Measurements from ENCODE around the gene SLC6A1. TPM values are rescaled to one million over a fixed set of nuclear protein-coding genes. Genes with fewer than 3 reads are reported as not detected.

The SLC6A1 gene
- total and polyA plus RNA-seq, 2 of the 4 experiments (the other 2 are of a cell fraction): 0.02 TPM; not detected in 1

DNA sequence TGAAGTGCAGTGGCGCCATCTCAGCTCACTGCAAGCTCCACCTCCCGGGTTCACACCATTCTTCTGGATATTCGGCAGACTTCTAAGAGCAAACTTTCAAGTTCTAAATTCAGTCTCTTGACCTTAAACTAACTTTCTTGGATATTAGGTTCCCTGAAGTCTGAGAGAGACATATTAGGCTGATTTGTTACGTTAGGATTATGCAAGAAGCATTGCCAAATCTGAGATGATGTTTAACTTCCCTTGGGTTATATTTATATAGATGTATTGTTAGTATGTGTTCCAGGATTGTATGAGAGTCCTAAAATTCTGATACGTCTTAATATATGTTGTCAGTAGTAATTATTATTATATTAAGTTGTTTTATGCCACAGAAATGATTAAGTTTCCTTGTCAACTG, 80.1 kb downstream of the SLC6A1 start:
- Histone ChIP-seq H3K4me2 (ENCODE audit: low read depth, low read length) (no peak overlapping the region; the same call in 1 of the 2 replicates), H4K91ac (ENCODE audit: insufficient read depth, low read depth, low read length) (no peak overlapping the region), H3K23ac (ENCODE audit: low read depth, low read length) (no peak overlapping the region), H2BK5ac (ENCODE audit: low read depth, low read length, poor library complexity, severe bottlenecking) (no peak overlapping the region), H3K27ac (ENCODE audit: insufficient read depth, low read length) (no peak overlapping the region), H3K9me1 (ENCODE audit: insufficient read depth, low read length) (no peaks in the 10 kb centered on the region), H2AK9ac (replicated peaks; ENCODE audit: low read depth, low read length, poor library complexity) (no peak overlapping the region), H2BK20ac (ENCODE audit: low read depth, low read length) (no peak overlapping the region), H3K9me3 (ENCODE audit: control insufficient read depth, insufficient read depth, low read length) (peaks cover 5% of the 10 kb centered on the region), H2AK5ac (ENCODE audit: low read depth, low read length) (no peak overlapping the region), H3K56ac (ENCODE audit: extremely low read depth, insufficient read depth, low read length) (no peak overlapping the region), H3K36me3 (ENCODE audit: control insufficient read depth, insufficient read depth, low read length) (no peaks in the 10 kb centered on the region), H4K5ac (ENCODE audit: low read depth, low read length) (no peak overlapping the region), H4K20me1 (ENCODE audit: insufficient read depth, low read length) (no peaks in the 10 kb centered on the region), H4K8ac (ENCODE audit: low read depth in 2 of 2, low read length in 2 of 2) (no peak overlapping the region), H3K4me1 (ENCODE audit: control insufficient read depth, insufficient read depth, low read length) (no peaks in the 10 kb centered on the region), H2AFZ (replicated peaks; ENCODE audit: low read length, poor library complexity) (no peak overlapping the region), H3K79me1 (ENCODE audit: low read depth in 1 of 2, low read length in 2 of 2) (no peaks in the 10 kb centered on the region), H3K14ac (replicated peaks; ENCODE audit: low read depth, low read length) (no peak overlapping the region), H2BK15ac (ENCODE audit: low read depth, low read length) (no peak overlapping the region), H3K27me3 (ENCODE audit: control insufficient read depth, insufficient read depth, low read length) (peaks cover 4% of the 10 kb centered on the region), H3K9ac (ENCODE audit: low read depth, low read length) (no peak overlapping the region), H2BK120ac (ENCODE audit: low read depth, low read length) (no peak overlapping the region), H3K18ac (ENCODE audit: low read depth, low read length) (no peak overlapping the region), H3K4me3 (ENCODE audit: insufficient read depth, low read depth, low read length) (no peak overlapping the region), H3K4ac (ENCODE audit: low read depth, low read length) (no peak overlapping the region)
- TF ChIP-seq CEBPB (IDR thresholded peaks at IDR 0.05; ENCODE audit: low read depth, low read length) (peak; percentile 34), BHLHE40 (IDR thresholded peaks at IDR 0.05; ENCODE audit: low read depth, low read length) (no peak)
- dilution Hi-C loops (cut with HindIII; ENCODE audit: low sequenced_read_pairs, unreplicated experiment): no loop called here
- 70% methylated on average over 2 of the region's 5 CpGs; no CpG with 5 or more reads in 1 of the 2 experiments for WGBS, 2 experiments (ENCODE audit: extremely low coverage in 2 of 2, insufficient read length in 1 of 2)
- ATAC-seq (ENCODE audit: low read depth) (no peak), DNase-seq (no peak)
- BruUV-seq (replicated peaks): no TSS peak
- in situ Hi-C loops (cut with MboI; ENCODE audit: low sequenced_read_pairs): no loop called here
- intact Hi-C loops (cut with micrococcal nuclease): no loop called here
- ChIA-PET CTCF (interaction anchor here (0.7 kb wide), 1 partner anchor 12 kb away, joined by 3 read pairs; no protein-coding TSS in a partner anchor), POLR2A (ENCODE audit: unreplicated experiment) (interaction anchor here (0.9 kb wide), 1 partner anchor 10 kb away, joined by 6 read pairs; no protein-coding TSS in a partner anchor)

Measured in IMR-90 (cell line).